Astrocyte of the hippocampus (primary cell): ENCODE data around the gene EDAR.
A peak's percentile ranks its signal among the peaks of the same experiment; 100 is the strongest.

Experiments used
- DNase-seq: peaks from one replicate; pipeline ENCODE4 v3.0.0; 2011; ENCODE audit warnings: low read depth, low spot score

The EDAR gene

DNA sequence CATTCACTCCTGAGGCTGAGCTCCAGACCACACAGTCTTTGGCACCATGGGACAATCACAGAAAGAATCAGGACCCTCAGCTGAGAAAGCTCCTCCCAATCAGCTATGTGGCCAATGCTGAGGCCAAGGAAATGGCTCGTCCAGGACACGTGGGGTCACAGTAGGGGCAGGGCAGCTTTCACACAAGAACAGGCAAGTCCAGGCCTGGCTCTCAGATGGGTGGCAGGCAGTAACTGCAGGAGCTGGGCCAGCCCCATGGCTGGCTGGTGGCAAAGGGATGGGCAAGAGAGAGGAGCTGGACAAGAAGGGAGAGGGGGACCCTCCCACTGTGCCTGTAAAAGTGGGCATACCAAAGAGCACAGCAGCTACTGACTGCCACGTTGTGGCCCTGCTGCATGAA lies 12.2 kb upstream of the EDAR start:
- no peak for DNase-seq

DNA sequence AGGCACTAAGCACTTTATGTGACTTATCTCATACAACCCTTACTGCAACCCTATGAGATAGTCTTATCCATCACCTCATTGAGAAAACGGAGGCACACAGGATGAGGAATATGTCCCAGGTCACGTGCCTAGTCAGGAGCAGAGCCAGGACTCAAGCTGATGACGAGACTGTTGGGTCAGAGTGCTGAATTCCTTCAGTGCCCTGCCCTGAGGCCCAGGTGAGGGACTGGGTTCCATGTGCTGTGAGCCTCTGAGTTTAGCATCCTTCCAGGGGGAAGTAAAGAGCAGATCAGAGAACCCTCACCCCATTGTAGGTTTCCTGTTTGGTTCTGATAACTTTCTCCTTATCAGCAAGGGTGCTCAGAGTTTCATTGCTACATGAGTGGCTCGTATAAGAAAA lies 11.7 kb upstream of the EDAR start:
- no peak for DNase-seq

DNA sequence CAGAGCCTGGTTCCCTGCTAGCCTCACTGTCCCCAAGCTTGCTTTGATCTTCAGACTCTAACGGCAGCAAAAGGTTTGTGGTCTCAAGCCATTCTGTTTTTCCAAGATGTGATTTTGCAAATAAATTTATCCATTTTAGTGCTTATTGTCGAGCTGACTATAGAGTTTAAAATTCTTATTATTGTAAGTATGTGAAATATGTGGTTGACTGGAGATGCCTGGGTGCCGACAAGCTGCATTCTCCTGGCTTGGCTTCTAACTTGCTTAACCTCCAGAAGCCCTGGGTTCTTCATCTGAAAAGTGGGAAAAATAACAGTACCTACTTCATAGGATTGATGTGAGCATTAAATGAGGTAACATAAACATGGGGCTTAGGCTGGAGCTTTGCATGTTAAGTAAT lies 9.9 kb upstream of the EDAR start:
- DNase-seq, result peak; percentile 61

DNA sequence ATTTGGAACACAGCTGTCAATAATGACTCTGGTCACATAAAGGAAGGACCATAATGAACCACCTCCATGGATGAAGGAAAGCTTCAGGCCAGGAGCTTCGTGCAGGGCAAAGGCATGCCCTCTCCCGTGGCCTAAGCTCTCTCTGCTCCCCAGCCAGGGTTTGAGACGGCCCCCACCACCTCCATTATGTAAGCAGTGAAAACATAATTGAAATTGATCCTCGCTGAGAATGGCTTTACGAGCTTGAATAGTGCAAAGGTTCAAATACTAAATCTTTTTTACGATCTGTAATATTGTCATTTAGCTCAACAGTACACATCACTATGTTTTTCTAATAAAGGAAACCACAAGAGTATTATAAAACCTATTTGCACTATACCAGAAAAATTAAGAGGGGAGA lies 5.2 kb upstream of the EDAR start:
- DNase-seq, result no peak

DNA sequence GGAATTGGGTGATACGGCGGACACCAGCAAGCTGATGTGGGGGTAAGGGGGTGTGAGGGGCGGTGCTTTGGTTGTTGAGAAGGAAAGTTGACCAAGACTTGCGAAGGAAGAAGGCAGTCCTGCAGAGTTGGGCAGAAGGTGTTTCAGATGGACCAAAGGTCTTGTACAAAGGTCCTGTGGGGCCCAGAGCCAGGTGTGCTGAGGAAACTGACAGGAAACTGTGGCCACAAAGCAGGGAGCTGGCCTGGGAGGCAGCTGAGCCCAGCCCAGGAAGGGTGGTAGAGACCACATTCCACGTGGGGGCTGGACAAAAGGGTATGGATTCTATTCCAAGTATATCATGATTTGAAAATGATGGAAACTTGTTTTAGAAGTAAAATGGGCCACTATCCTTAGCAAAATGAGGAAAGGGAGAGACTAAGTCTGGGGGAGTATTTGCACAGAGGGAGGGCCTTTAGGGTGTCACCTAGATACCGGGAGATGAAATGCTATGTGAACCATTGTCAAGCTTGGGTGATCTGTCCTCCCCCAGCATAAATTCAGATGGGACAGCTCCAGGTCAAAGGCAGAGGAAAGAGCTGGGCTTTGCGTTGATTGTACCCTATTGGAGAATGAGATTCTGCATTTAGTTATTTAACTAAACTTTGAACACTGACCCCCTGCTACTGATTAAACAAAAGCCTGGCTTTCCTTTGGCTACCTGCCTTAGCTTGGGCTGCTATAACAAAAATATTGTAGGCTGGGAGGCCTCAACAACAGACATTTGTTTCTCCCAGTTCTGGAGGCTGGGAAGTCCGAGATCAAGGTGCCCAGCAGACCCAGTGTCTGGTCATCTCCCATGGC lies 4.3 kb upstream of the EDAR start:
- no peak for DNase-seq

DNA sequence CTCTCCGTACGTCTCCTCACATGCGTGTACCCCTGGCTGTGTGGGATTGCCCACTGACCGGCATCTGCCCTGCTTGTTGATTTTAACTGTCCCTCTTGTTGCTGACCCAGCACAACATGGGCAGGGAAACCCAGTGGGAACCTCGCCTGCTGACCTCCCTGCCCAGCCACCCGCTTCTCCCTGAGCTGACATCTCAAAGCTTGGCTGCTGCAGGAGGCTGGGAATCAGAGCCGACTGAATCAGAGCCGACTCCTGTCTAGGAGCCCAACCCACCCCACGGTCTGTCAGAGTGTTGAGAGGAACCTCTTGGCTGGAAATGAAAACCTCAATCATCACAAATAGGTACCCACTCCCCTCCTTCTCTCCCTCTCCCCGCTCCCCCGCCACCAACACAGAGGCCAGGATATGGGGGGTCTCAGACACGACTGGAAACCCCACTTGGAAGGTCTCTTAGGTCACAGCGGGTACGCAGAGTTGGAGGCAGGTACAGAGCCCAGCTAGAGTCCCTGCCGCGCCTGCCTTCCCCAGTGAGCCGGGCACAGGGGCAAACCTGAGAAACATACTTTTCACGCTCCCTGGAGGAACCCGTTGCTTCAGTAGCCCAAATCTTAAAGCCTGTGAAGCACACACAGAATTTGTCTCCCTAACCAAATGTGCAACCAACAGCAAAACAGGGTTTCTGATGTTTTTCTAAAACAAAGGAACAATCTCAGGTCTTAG lies 784 bp downstream of the EDAR start:
- DNase-seq, result no peak

DNA sequence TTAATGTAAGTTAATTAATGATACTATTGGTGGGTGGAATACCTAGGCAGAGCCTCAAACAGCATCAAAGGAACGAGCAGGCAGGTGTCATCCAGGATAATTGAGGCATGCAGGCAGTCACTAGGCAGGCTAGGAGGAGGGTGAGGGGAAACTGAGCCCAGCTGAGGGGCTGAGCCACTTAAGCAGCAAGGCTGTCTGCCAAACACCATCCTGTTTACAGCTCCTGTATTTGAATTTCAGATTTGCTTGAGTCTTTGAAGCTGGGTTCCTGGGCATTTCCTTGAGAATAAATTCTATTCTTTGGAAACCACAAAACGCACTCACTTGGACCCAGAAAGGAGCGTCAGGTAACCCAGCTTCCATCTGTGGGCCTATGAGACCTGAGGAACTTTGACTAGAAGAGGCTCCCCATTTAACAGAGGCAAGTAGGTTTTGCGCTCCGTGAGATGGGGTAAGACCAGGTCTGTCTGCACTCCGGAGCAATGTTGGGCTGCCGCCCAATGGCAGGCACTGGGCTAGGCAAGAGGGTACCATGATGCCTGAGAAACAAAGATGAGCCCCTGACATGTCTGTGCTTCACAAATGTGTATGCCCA lies 2.0 kb downstream of the EDAR start:
- peak; percentile 24 for DNase-seq

DNA sequence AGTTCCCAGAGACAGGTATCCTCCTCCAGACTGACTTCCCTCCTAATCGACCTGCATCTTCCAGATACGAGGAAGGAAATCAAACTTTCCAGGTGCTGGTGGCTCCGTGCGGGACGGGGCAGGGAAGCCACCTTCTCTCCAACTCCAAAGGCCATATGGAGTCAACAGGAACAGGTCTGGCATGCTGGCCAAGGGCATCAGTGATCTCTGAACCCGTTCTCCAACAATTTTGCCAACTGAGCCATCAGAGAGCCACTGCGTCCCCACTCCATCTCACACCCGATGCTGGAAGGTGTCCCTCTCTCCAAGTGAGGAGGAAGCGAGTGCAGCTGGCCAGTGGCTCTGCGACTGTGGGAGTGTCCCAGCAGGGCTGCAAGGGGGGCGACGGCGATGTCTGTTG lies 5.4 kb downstream of the EDAR start:
- no peak for DNase-seq

DNA sequence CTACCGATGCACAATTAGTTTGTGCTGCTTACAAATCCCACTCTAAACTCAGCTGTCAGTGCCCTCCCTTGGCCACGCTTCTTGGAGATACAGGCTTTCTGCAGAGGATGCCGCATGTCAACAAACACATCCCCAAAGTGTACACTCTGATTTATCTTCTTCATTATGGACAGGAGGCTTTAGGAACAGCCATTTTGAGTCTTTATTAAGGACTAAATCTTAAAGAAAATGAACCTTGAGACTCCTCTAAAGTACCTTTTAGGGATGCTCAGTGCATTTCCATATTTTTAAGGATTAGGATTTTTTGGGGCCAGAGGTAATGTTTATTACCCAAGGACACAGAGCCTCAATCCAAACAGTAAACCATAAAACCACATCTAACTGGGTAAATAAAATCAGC lies 6.0 kb downstream of the EDAR start:
- no peak for DNase-seq

DNA sequence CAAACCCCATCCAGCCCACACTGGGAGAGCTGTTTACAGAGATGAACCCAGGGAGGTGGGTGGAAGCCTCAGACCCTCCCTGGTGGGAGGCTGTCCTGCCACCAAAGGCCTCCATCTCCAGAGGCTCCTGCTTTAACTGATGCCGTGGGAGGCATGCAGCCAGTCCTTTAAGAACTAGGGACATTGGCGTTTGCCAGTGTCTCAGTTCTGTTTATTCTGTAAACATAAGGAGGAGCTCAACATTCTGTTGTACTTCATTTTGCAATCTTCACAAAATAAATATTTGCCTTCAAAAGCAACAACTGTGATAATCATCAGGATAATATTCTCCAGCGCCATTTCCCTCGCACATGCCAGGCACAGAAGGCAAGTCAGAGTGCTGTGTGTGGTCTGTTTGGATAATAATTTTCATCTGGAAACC lies 6.8 kb downstream of the EDAR start:
- no peak for DNase-seq

DNA sequence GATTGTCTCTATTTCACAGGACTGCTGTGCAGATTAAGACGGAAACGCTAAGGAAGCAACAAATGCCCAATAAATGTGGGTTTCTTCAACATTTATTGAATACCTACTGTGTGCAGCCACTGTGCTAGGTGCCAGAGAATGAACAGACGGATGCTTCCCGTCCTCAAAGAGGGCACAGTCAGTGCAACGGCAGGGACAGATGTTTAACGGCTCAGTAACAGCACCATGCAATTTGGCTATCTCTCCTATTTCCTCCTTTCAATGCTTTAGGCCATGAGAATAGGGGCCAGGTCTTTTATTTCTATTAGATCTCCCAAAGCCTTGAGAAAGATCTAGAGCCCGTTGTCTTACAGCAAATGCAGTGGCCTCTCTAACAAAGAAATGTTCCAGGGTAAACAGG lies 7.2 kb downstream of the EDAR start:
- DNase-seq, result no peak

DNA sequence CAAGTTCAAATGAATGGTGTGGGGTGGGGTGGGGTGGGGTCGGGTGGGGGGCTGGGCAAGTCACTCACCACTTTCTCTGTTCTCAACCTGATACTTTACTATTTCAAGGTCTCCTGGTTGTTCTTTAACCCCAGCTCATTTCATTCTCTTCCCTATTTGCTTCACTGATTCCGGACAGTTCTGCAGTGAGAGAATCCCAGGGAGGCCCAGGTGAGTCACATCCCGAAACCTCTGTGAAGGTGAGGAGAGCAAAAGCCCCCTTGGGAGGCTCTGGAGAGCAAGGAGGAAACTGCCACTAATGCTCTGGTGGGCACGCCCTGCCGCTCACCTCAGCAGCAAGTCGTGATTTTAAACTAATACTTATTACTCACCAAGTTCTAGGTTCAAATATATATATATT lies 8.9 kb downstream of the EDAR start:
- DNase-seq, result no peak

DNA sequence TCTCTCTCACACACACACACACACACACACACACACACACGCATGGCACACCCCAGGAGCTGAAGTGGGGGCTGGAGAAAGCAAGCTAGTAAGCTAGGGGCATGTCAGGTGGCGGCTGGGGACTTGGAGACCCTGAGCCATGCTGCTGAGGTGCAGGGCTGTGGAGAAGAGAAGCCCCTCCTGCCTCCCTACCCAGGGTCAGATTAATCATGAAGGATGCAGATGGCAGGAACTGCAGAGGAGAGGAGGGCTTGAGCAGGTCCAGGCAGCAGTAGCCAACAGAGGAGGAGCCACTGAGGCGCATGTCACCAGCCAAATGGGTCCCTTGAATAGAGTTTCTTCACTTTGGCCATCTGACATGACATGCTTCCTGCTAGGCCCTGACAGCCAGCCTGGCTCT lies 9.6 kb downstream of the EDAR start:
- DNase-seq, result no peak

DNA sequence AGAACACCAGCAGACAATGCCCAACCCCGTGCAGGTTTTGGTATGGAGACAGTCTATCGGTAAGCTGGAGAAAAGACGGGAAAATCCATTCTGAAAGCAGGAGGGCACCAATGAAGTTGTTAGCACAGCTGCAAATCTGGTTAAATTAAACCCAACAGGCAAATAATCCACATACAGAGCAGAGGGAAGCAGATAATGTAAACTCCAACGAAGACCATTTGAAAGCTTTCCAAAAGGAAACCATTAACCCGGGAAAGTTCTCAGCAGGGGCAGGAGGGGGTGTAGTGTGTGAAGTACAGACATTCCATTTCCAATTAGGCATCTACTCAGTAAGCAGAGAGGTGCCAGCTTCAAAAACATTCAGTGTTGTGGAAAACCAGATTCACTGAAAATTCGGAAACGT lies 10.3 kb downstream of the EDAR start:
- peak; percentile 71 for DNase-seq

DNA sequence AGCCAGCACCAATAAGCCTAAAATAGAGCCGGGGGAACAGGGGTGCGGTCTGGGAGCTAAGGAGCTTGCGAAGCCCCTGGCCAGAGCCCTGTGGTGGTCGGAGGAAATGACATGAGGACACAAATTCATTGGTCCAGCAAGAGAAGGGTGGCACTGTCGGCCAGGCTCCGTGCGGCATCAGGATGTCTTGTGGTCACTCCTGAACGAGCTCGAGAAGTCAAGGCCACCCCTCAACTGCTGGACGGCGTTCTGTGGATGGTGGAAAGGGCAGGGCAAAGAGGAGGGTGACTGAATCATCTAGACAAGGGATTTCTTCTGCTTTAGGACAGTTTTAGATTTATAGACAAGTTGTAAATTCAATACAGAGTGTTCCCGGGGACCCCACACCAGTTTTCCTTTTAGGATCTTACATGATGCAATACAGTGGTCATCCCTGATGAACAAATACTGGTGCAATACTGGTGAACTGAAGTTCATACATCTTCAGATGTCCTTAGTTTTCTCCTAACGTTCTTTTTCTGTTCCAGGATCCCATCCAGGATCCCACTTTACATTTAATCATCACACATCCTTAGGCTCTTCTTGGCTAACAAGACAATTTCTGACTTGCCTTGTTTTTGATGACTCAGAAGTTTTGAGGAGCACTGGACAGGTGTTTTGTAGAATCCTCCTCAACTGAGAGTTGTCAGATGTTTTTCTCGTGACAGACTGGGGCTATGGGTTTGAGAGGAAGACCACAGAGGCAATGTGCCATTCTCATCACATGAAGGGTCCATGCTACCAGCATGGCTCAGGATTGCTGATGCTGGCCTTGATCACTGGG lies 13.2 kb downstream of the EDAR start:
- no peak for DNase-seq

DNA sequence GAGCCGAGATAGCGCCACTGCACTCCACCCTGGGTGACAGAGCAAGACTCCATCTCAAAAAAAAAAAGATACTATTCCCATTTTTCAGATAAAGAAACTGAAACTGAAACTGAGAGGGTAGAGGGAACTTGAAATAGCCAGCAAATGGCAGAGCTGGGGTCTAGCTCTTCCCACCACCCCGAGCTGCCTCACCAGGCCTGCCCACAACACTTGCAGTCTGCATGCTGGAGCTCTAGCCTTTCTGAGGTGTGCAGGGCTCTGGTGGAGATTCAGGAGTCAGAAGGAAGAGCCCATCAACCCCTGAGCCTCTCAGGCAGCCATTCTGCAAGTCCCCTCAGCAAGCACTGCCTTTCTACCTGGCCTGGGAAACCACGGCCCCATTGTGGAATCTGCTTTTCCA lies 14.3 kb downstream of the EDAR start:
- no peak for DNase-seq

DNA sequence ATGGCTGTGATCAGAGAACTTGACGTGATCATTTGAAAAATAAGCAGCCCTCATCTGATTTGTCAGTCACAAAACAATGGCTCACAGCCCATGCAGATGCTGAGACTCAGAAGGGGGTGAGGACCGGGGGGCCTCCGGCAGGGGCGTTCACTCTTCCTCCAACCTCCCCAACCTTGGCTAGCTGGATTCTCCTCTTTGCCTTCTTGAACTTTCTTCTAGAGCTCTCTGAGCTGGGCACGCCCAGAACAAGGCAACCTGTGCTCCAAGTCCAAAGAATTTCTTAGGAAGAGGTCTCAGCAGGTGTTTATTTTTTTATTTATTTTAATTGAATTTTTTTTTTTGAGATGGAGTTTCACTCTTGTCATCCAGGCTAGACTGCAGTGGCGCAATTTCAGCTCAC lies 16.4 kb downstream of the EDAR start:
- no peak for DNase-seq

DNA sequence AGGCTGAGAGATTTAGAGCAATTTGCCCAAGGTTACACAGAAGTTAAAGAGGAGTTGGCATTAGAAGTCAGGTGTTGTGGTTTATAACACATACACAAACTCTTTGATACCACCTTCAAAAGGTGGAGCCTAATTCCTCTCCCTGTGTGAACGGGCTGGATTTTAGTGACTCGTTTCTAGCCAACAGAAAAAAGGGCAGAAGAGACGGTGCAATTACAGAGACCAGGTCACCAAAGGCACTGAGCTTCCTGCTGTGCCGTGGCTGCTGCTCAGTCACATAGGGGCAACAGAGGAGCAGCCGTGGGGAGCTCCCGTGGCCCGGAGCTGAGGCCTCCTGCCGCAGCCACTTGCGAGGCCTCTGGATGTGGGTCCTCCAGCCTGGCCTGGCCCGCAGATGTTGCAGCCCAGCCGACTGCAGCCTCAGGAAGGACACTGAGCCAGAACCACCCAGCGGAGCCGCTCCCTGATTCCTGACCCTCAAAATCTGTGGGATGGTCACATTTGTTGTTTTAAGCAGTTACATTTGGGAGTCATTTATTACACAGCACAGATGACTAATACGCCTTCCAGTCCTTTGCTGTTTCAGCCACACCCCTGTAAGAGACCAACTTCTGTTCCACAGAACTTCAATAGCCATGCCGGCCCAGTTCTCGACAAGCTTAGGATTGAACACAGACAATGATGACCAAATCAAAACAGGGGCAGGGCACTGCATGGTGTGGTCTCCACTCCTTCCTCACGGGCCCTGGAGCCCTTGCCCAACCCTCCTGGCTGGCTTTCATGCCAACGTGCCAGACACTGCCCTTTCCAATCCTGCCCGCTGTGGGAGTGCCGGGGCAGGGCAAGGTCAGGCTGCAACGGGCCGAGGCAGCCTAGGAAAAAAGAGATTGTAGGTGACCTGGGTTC lies 17.1 kb downstream of the EDAR start:
- DNase-seq, result no peak

DNA sequence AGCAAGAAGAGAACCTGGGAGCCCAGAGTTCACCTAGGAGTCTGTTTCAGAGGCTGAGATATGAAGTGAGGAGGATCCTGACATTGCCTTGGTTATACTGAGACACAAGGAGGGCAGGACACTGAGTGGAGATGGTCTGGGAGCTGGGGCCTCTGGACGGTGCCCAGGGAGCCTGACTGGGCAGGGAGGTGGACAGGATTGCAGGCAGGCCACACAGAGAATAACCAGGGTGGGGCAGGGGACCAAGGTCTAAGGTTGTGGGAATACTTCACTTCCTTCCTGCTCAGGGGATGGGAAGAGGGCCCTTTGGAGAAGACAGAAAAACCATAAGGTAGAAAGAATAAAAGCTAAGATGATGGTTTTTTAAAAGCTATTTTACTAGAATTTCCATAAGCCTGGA lies 18.7 kb downstream of the EDAR start:
- DNase-seq, result no peak

DNA sequence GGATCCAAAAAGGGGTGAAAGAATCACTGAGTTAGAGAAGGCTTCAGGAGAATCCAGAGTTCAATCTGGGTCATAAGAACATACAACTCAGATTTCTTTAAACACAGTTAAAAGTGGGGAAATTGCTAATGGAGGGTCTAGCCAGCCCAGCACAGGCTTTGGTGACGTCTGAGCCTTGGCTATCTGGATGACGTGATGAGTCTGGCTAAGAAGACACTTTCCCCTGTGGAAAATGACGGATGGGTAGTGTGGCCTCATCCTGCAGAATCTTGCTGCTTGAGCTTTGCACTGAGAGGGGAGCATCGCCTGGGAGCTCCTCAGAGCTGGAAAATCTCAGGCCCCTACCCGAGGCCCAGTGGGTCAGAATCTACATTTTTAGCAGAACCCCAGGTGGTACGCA lies 19.2 kb downstream of the EDAR start:
- no peak for DNase-seq

DNA sequence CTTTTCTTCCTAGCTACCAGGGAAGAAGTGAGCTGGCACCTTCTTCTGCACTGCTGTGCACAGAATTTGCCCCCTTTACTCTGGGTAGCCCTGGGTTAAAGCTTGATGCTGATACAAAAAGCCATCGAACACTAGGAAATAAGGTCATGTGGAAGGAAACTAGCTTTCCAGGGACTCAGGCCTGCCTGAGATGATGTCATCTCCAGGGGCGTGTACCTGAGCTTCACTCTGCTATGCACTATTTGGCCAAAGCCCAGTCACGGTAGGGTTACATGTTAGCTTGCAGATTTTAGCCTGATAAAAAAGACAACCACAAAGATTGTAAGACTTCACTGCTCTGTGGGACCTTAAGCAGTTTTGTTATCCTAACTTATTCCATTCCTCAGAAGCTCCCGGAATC lies 20.4 kb downstream of the EDAR start:
- DNase-seq, result peak; percentile 37
